ENCODE results near the gene LRIG2. TPM values are rescaled to one million over a fixed set of nuclear protein-coding genes. Genes with fewer than 3 reads are reported as not detected.

The LRIG2 gene
- total and polyA plus RNA-seq, 2 of the 13 experiments (the other 11 are each of a cell fraction or from before 2014, with no cell fraction given) = 8.1 to 12.2 TPM

GRCh38 chr1:113073479-113073950 is 517 bp downstream of the LRIG2 start (continued):
- no peak for TF ChIP-seq ZNF276 (CRISPR knock-in tag; IDR thresholded peaks at IDR 0.05; ENCODE audit: low read depth)
- TF ChIP-seq ZNF350 (CRISPR knock-in tag; IDR thresholded peaks at IDR 0.05; ENCODE audit: borderline replicate concordance, low read depth) = no peak
- TF ChIP-seq ZNF749 (CRISPR knock-in tag; IDR thresholded peaks at IDR 0.05; ENCODE audit: borderline replicate concordance) = no peak
- TF ChIP-seq ZNF543 (CRISPR knock-in tag; IDR thresholded peaks at IDR 0.05) = no peak
- no peak for TF ChIP-seq SNAPC5 (CRISPR knock-in tag; IDR thresholded peaks at IDR 0.05; ENCODE audit: borderline replicate concordance)
- TF ChIP-seq MIER3 (CRISPR knock-in tag; IDR thresholded peaks at IDR 0.05; ENCODE audit: borderline replicate concordance) = no peak
- no peak for TF ChIP-seq ZNF501 (CRISPR knock-in tag; IDR thresholded peaks at IDR 0.05)
- 0 out of 2 replicates have a peak, but pooled peaks have one; percentile 21 for TF ChIP-seq MTA1 (CRISPR knock-in tag; IDR thresholded peaks at IDR 0.05; ENCODE audit: borderline replicate concordance)
- no peak for TF ChIP-seq NFATC3 (CRISPR knock-in tag; IDR thresholded peaks at IDR 0.05)
- no peak for TF ChIP-seq KAT8 (CRISPR knock-in tag; IDR thresholded peaks at IDR 0.05)
- no peak for TF ChIP-seq GRHL1 (CRISPR knock-in tag; conservative IDR thresholded peaks at IDR 0.05)
- TF ChIP-seq PAXIP1 (CRISPR knock-in tag; conservative IDR thresholded peaks at IDR 0.05) = 0 out of 2 replicates have a peak, but pooled peaks have one; percentile 22
- no peak for TF ChIP-seq ZNF556 (CRISPR knock-in tag; IDR thresholded peaks at IDR 0.05; ENCODE audit: borderline replicate concordance)
- no peak for TF ChIP-seq IRX3 (CRISPR knock-in tag; IDR thresholded peaks at IDR 0.05; ENCODE audit: borderline replicate concordance, low read depth)
- no peak for TF ChIP-seq ZFP36L2 (CRISPR knock-in tag; IDR thresholded peaks at IDR 0.05)
- TF ChIP-seq ZNF816 (CRISPR knock-in tag; IDR thresholded peaks at IDR 0.05; ENCODE audit: borderline replicate concordance) = peak; percentile 17; the same call in 1 of the 2 replicates
- no peak for TF ChIP-seq PLSCR1 (CRISPR knock-in tag; IDR thresholded peaks at IDR 0.05; ENCODE audit: borderline replicate concordance)
- TF ChIP-seq ZNF788 (CRISPR knock-in tag; IDR thresholded peaks at IDR 0.05; ENCODE audit: borderline replicate concordance) = no peak
- no peak for TF ChIP-seq MNT (IDR thresholded peaks at IDR 0.05)

Data from HepG2 (cell line).